GM12878 (cell line): Measurements from ENCODE around the gene COL23A1. TPM values are rescaled to one million over a fixed set of nuclear protein-coding genes. Genes with fewer than 3 reads are reported as not detected.

Source experiments
- ATAC-seq: fragments of 200-7000 bp; cut with Tn5 transposase; 3 replicates; pipeline ENCODE4 v1.9.1; 2020; ENCODE audit warnings: mild to moderate bottlenecking, moderate library complexity
- BruUV-seq: library from RNA; stranded (reverse); fragments of 400-500 nt; replicated peaks from 2 replicates; lab custom pipeline; 2021; lab: Mats Ljungman, UMichigan
- CTCF ChIA-PET: fragments of 300-600 bp; sonication (Branson Sonifier 250); formaldehyde crosslinking; extraction: SDS; loops from one replicate; lab custom pipeline; 2021; ENCODE audit warnings: inconsistent platforms; lab: Yijun Ruan, JAX
- POLR2A ChIA-PET: fragments of 350-600 bp; formaldehyde crosslinking; extraction: SDS; loops from one replicate; lab custom pipeline; 2021; ENCODE audit warnings: inconsistent platforms; lab: Charles Lee
- RAD21 ChIA-PET: fragments of 300-600 bp; sonication (Branson Sonifier 250); formaldehyde crosslinking; loops from one replicate; lab custom pipeline; 2023; ENCODE audit warnings: antibody characterized with exemption; ENCODE audit not compliant: unreplicated experiment; lab: Charles Lee
- SMC1A ChIA-PET: fragments of 300-600 bp; sonication (Branson Sonifier 250); formaldehyde crosslinking; loops from one replicate; lab custom pipeline; 2023; ENCODE audit not compliant: unreplicated experiment, uncharacterized antibody; lab: Charles Lee
- DNase-seq: peaks from one replicate; pipeline ENCODE4 v3.0.0-alpha.2; 2011; ENCODE audit warnings: low read depth, low spot score
- FAIRE-seq: peaks from 3 replicates; lab custom pipeline; 2011; peaks lifted over from hg19 to GRCh38; lab: Jason Lieb, UNC
- H2AFZ ChIP-seq: 2 replicates; pipeline ENCODE4 v1.6.0; 2011; ENCODE audit warnings: low read depth, low read length, control low read depth; ENCODE audit not compliant: control insufficient read depth
- H3K27ac ChIP-seq: 2 replicates; pipeline ENCODE4 v1.5.1; 2011; ENCODE audit warnings: control low read depth; ENCODE audit not compliant: control insufficient read depth, insufficient read depth
- H3K27me3 ChIP-seq, 2 experiments: replicated peaks in 1 of 2; 2 replicates each; pipeline versions ENCODE4 v1.6.0 to v1.6.1; 2011; ENCODE audit warnings: low read length in 1 of 2; ENCODE audit not compliant: control insufficient read depth in 2 of 2, insufficient read depth in 2 of 2
- H3K36me3 ChIP-seq, 2 experiments: 2 replicates each; pipeline ENCODE4 v1.5.1; 2011; ENCODE audit warnings: low read length in 1 of 2; ENCODE audit not compliant: control insufficient read depth in 2 of 2, insufficient read depth in 2 of 2
- H3K4me1 ChIP-seq: 2 replicates; pipeline ENCODE4 v1.6.1; 2011; ENCODE audit warnings: mild to moderate bottlenecking, low read length, moderate library complexity, mixed read lengths; ENCODE audit not compliant: control insufficient read depth, insufficient read depth
- H3K4me2 ChIP-seq: 2 replicates; pipeline ENCODE4 v1.6.0; 2011; ENCODE audit warnings: control low read depth; ENCODE audit not compliant: control insufficient read depth, insufficient read depth
- H3K4me3 ChIP-seq: fragments of 200-600 bp; sonication (generic); 2 replicates; pipeline ENCODE4 v1.5.1; 2016
- H3K79me2 ChIP-seq: 2 replicates; pipeline ENCODE4 v1.6.0; 2011; ENCODE audit warnings: low read length; ENCODE audit not compliant: control insufficient read depth, insufficient read depth
- H3K9ac ChIP-seq: 2 replicates; pipeline ENCODE4 v1.8.0; 2011; ENCODE audit warnings: low read length, control low read depth, mixed read lengths; ENCODE audit not compliant: control insufficient read depth, insufficient read depth
- H3K9me3 ChIP-seq: replicated peaks from 3 replicates; pipeline ENCODE4 v1.5.1; 2011; ENCODE audit warnings: mild to moderate bottlenecking, low read length; ENCODE audit not compliant: control insufficient read depth, insufficient read depth
- H4K20me1 ChIP-seq: 2 replicates; pipeline ENCODE4 v1.6.0; 2011; ENCODE audit not compliant: control insufficient read depth, insufficient read depth
- CBFB ChIP-seq: IDR thresholded peaks from 2 replicates; pipeline ENCODE4 v1.6.1; 2016; ENCODE audit warnings: antibody characterized with exemption, low read depth
- CEBPB ChIP-seq, 2 experiments: fragments of 150-350 bp in 1 of 2; IDR thresholded peaks; 2 replicates each; pipeline ENCODE4 v1.6.1; 2012 to 2014; ENCODE audit warnings: low read depth in 2 of 2, low read length in 2 of 2, borderline replicate concordance in 1 of 2, inconsistent platforms in 1 of 2
- RUNX3 ChIP-seq: IDR thresholded peaks from 2 replicates; pipeline ENCODE4 v1.6.1; 2012; ENCODE audit warnings: low read length, inconsistent platforms
- SIX5 ChIP-seq: IDR thresholded peaks from 2 replicates; pipeline ENCODE4 v1.6.1; 2011; ENCODE audit warnings: mild to moderate bottlenecking, low read depth, low read length, moderate library complexity; ENCODE audit not compliant: severe bottlenecking
- ZBED1 ChIP-seq: IDR thresholded peaks from 2 replicates; pipeline ENCODE4 v1.6.1; 2016; ENCODE audit warnings: borderline replicate concordance
- WGBS: methylation state at CpG from one replicate; pipeline ENCODE4 v1.1.6; 2016; ENCODE audit warnings: low lambda C conversion rate; ENCODE audit not compliant: insufficient replicate concordance, insufficient coverage; ENCODE audit errors: missing lambda C conversion rate; 5-methylcytosine and 5-hydroxymethylcytosine counted together
- in situ Hi-C: fragments of 300-500 bp; cut with MboI; formaldehyde crosslinking; loops from 9 replicates; pipeline ENCODE4 v1.14.3; 2018; ENCODE audit warnings: mixed read lengths
- intact Hi-C: fragments of 100-400 bp; cut with micrococcal nuclease; formaldehyde crosslinking; loops from one replicate; pipeline ENCODE4 v1.14.2; 2022; ENCODE audit not compliant: unreplicated experiment
- polyA plus RNA-seq, 11 experiments: library from polyadenylated mRNA; depleted of rRNA in 4 of 11; unstranded in 6 of 11; stranded (reverse) in 5 of 11; fragments of >200 nt; fragmentation: Nextera tagmentation in 4 of 11; fragmentation: Illumina TruSeq in 1 of 11; extraction: Ambion mirVana in 4 of 11; extraction: Trizol in 1 of 11; gene quantifications; 1 replicate in 1 of 11; 2 replicates in 10 of 11; pipeline versions ENCODE4 v1.2.1 to v1.2.3, GENCODE V29; 2011 to 2016; ENCODE audit warnings: inconsistent platforms in 2 of 11, missing spikeins in 2 of 11, low read depth in 1 of 11
- total RNA-seq, 4 experiments: library from RNA; depleted of rRNA in 3 of 4; stranded (reverse); fragments of >200 nt in 3 of 4; fragmentation: Illumina TruSeq in 1 of 4; extraction: Trizol in 1 of 4; gene quantifications; 2 replicates each; pipeline versions ENCODE4 v1.2.1 to v1.2.3, GENCODE V29; 2013 to 2021
- TF ChIP-seq, protein P1 (sequence below): fragments of 450-650 bp; IDR thresholded peaks from 2 replicates; pipeline ENCODE4 v1.6.1; 2017; ENCODE audit warnings: mild to moderate bottlenecking
- TF ChIP-seq, protein P2 (sequence below), 3 experiments: IDR thresholded peaks in 2 of 3; conservative IDR thresholded peaks in 1 of 3; 2 replicates each; pipeline ENCODE4 v1.5.1; 2011; ENCODE audit warnings: low read depth in 3 of 3, low read length in 3 of 3, mild to moderate bottlenecking in 3 of 3, control low read depth in 2 of 3, moderate library complexity in 2 of 3, inconsistent platforms in 1 of 3, mixed read lengths in 1 of 3; ENCODE audit not compliant: control insufficient read depth in 2 of 3, insufficient read depth in 1 of 3; ENCODE audit errors: extremely low read depth in 1 of 3
- TF ChIP-seq, protein P3 (sequence below): IDR thresholded peaks from 2 replicates; pipeline ENCODE4 v1.6.1; 2011; ENCODE audit warnings: borderline replicate concordance, low read depth, mild to moderate bottlenecking, moderate library complexity, low read length; ENCODE audit not compliant: insufficient read depth, poor library complexity, severe bottlenecking

Gene COL23A1
- total and polyA plus RNA-seq, 10 of the 15 experiments (the other 5 are each of a cell fraction or from before 2014, with no cell fraction given) = 0.03 to 0.83 (median 0.09) TPM; not detected in 5

DNA sequence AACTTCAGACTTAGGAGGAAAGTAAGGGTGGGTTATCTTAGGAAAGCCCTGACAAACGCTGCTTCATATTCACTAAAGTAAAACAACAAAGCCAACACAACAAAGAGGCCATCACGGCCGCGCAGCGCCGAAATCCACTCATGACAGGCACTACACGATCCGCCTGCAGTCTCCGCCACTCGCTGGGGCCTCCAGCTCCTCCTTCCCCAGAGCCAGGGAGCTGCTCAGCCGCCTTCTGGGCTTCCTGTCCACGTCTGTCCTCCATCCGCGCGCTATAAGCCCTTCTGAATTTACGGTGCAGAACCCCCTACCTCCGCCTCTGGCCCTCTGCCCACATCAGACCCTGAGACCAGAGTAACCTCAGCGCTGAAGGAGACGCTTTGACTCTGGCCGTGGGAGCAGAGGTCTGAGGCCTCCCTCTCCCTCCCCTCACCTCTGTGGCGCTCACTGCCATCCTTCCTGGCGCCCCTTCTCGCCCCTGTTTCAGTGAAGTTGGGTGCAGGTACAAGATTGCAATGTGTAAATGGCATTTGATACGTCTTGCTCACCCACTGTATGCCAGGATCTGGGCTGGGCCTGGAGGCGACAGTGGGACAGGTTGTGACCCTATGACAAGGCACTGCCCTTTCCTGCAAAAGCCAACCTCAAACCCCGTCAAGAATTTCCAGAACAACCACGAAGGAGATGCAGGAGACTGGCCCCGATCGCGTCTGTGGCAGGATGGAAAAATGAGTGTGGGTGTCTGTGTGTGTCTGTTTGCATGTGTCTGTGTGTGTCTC lies 282.7 kb downstream of the COL23A1 start:
- in situ Hi-C loops (no loop called here), intact Hi-C loops (no loop called here)
- ChIA-PET RAD21 (no interaction called here), CTCF (no interaction called here), POLR2A (no interaction called here), SMC1A (no interaction called here)
- H3K4me1 ChIP-seq = no peaks in the 10 kb centered on the region
- no peak overlapping the region for H3K4me3 ChIP-seq
- no TSS peak for BruUV-seq
- no peak overlapping the region for H2AFZ ChIP-seq
- TF ChIP-seq CBFB = no peak
- TF ChIP-seq ZBED1 = no peak
- TF ChIP-seq CEBPB (IDR thresholded peaks at IDR 0.05; ENCODE audit: borderline replicate concordance in 1 of 2, low read depth in 2 of 2, low read length in 2 of 2) = no peak
- no peak for TF ChIP-seq RUNX3
- H3K4me2 ChIP-seq = no peak overlapping the region
- H3K36me3 ChIP-seq = no peaks in the 10 kb centered on the region
- H3K79me2 ChIP-seq = no peaks in the 10 kb centered on the region
- no peak for ATAC-seq
- 56% methylated on average over 30 of the region's 30 CpGs for WGBS
- H4K20me1 ChIP-seq = no peaks in the 10 kb centered on the region
- no peaks in the 10 kb centered on the region; a peak in 3 of 4 replicates for H3K27me3 ChIP-seq
- no peak overlapping the region for H3K27ac ChIP-seq
- no peak for FAIRE-seq
- H3K9me3 ChIP-seq = no peaks in the 10 kb centered on the region
- no peak overlapping the region for H3K9ac ChIP-seq
- DNase-seq = no peak

DNA sequence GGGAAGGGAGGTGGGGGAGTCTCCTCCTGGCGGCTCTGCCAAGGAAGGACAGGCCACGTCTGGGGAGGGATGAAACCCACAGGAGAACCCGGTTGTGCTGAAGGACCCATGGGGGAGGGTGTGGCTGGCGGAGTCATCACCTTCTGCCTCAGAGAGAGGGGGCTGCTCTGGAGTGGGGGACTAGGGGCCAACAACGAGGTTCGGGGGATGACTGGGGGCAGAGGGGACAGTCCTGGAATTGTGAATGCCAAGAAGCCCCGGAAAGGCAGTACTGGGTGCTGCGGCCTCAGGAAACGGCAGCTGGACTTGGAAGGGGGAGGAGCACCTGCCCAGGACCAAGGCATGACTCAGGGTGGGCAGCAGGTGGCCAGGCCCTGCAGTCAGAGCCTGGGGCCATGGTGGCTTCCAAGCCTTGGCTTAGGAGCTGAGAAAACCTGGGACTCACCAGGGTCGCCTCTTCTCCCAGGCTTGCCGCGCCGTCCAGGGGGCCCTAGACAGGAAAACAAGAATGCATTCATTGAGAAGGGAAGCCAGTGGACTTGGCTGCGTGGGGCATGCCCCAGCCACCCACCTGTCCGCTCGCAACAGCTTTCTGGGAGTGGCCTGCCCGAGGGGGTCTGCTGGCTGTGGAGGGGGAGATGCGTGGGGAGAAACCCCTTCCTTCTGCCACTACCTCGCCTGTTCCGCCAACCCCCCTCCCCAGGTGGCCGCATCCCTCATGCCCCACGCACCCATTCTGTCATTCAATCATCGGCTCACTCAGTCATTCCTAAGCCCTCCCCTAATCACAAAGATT lies 283.6 kb downstream of the COL23A1 start:
- no peaks in the 10 kb centered on the region for H3K36me3 ChIP-seq
- no peaks in the 10 kb centered on the region; a peak in 3 of 4 replicates for H3K27me3 ChIP-seq
- SMC1A ChIA-PET = no interaction called here
- no peak overlapping the region for H3K27ac ChIP-seq
- no peak for FAIRE-seq
- H3K9me3 ChIP-seq = peaks cover under 1% of the 10 kb centered on the region; the same call in 1 of the 3 replicates
- no peak overlapping the region for H3K4me3 ChIP-seq
- H3K4me1 ChIP-seq = no peaks in the 10 kb centered on the region; the same call in 1 of the 2 replicates
- RAD21 ChIA-PET = no interaction called here
- no peak overlapping the region for H3K4me2 ChIP-seq
- WGBS = 38% methylated on average over 22 of the region's 23 CpGs
- no peak for ATAC-seq
- CTCF ChIA-PET = no interaction called here
- no TSS peak for BruUV-seq
- intact Hi-C loops = no loop called here
- no peak overlapping the region for H2AFZ ChIP-seq
- H3K79me2 ChIP-seq = no peaks in the 10 kb centered on the region
- no peak overlapping the region for H3K9ac ChIP-seq
- POLR2A ChIA-PET = no interaction called here
- in situ Hi-C loops = no loop called here
- DNase-seq = no peak
- H4K20me1 ChIP-seq = no peaks in the 10 kb centered on the region
- TF ChIP-seq, protein P1, sequence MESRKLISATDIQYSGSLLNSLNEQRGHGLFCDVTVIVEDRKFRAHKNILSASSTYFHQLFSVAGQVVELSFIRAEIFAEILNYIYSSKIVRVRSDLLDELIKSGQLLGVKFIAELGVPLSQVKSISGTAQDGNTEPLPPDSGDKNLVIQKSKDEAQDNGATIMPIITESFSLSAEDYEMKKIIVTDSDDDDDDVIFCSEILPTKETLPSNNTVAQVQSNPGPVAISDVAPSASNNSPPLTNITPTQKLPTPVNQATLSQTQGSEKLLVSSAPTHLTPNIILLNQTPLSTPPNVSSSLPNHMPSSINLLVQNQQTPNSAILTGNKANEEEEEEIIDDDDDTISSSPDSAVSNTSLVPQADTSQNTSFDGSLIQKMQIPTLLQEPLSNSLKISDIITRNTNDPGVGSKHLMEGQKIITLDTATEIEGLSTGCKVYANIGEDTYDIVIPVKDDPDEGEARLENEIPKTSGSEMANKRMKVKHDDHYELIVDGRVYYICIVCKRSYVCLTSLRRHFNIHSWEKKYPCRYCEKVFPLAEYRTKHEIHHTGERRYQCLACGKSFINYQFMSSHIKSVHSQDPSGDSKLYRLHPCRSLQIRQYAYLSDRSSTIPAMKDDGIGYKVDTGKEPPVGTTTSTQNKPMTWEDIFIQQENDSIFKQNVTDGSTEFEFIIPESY = no peak
- no peak for TF ChIP-seq SIX5
- TF ChIP-seq, protein P2, sequence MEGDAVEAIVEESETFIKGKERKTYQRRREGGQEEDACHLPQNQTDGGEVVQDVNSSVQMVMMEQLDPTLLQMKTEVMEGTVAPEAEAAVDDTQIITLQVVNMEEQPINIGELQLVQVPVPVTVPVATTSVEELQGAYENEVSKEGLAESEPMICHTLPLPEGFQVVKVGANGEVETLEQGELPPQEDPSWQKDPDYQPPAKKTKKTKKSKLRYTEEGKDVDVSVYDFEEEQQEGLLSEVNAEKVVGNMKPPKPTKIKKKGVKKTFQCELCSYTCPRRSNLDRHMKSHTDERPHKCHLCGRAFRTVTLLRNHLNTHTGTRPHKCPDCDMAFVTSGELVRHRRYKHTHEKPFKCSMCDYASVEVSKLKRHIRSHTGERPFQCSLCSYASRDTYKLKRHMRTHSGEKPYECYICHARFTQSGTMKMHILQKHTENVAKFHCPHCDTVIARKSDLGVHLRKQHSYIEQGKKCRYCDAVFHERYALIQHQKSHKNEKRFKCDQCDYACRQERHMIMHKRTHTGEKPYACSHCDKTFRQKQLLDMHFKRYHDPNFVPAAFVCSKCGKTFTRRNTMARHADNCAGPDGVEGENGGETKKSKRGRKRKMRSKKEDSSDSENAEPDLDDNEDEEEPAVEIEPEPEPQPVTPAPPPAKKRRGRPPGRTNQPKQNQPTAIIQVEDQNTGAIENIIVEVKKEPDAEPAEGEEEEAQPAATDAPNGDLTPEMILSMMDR (IDR thresholded peaks at IDR 0.05 in 2 of 3, conservative IDR thresholded peaks at IDR 0.05 in 1 of 3; ENCODE audit: control insufficient read depth in 2 of 3, extremely low read depth in 1 of 3, insufficient read depth in 1 of 3, low read depth in 3 of 3, low read length in 3 of 3) = no peak
- TF ChIP-seq, protein P3, sequence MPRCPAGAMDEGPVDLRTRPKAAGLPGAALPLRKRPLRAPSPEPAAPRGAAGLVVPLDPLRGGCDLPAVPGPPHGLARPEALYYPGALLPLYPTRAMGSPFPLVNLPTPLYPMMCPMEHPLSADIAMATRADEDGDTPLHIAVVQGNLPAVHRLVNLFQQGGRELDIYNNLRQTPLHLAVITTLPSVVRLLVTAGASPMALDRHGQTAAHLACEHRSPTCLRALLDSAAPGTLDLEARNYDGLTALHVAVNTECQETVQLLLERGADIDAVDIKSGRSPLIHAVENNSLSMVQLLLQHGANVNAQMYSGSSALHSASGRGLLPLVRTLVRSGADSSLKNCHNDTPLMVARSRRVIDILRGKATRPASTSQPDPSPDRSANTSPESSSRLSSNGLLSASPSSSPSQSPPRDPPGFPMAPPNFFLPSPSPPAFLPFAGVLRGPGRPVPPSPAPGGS = no peak
